Measurements from ENCODE around the gene NBPF3.

DNA sequence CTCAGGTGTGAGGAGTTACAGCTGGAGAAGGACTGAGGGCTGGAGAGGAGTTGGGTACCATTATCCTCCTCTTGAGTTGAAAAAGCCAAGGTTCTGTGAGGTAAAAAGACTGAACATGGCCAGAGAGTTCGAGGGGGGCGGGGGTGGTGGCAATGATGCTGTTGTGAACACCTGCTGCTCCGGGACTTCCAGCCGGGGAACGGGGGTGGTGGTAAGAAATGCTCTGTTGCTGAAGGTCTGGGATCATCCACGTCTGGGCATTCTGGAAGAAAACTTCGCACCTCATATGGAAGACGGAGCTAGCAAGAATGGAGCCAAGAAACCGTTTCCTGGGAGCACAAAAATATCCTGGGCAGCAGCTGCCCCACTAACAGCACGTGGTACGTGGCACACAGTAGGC lies 49.2 kb downstream of the NBPF3 start:
- TF ChIP-seq CTCF (IDR thresholded peaks at IDR 0.05) (no peak), POLR2AphosphoS5 (IDR thresholded peaks at IDR 0.05; ENCODE audit: low read depth, low read length) (no peak)
